Hair follicular keratinocyte (primary cell): ENCODE results near the gene ZNF534. TPM values are rescaled to one million over a fixed set of nuclear protein-coding genes. Genes with fewer than 3 reads are reported as not detected.

Experiments used
- total RNA-seq: library from RNA; depleted of rRNA; stranded (reverse); fragments of >200 nt; gene quantifications from 2 replicates; pipeline ENCODE4 v1.2.3, GENCODE V29; 2015

ZNF534 gene
- not detected in 2 replicates for total RNA-seq

DNA sequence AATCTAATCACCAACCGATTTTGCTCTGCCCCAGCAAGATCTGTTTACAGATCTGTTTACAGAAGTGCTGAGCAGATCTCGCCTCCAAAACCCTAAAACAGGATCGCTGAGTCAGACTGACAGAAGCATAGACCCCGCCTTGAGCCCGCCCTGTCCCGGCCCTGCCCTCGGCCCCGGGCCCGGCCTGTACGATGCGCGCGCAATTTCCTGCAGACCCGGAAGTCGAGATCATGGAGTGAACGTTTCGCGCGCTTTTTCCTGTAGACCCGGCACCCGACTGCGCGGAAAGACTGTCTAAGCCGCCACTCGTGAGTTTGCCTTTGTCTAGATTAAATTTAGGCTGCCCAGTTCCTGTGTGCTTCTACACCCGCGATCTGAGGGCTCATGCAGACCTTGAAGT is at the start of gene ZNF534:
TSS of gene ZNF534 (plus strand) at position 212 of the 400 bp plus-strand sequence. CDS start 2,327 bp downstream, outside the sequence.

DNA sequence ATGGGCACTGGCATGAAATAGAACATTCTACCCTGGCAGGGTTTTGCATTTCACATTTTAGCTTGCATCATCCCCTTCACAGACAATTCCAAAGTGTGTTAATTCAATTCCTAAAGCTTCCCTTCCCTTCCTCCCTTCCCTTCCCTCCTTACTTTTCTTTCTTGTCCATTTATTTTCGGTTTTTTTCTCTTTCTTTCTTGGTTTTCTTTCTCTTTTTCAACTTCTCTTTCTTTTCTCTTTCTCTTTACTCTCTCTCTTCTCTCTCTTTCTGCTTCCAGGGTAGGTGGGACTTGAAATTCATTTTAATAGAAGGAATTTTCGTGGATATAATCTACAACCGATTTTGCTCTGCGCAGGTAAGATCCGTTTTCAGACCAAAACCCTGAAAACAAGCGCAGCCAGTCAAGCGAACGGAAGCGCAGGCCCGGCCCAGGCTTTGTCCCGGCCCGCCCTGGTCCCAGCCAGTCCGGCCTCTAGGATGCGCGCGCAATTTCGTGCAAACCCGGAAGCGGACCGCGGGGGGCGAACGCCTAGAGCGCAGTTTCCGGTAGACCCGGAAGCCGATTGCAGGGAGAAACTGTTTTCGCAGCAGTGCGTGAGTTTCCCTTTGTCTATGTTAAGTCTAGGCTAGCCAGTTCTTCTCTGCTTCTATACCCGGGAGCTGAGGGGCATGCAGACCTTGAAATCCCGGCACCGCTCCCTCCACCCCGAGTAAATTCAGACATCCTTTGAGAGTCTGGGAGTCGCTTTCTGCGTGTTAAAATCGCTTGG is 31.5 kb upstream of the ZNF534 start, which contains the start of gene ZNF528:
TSS of gene ZNF528 (plus strand) at position 540 of the 771 bp plus-strand sequence. CDS start 4,165 bp downstream, outside the sequence.

DNA sequence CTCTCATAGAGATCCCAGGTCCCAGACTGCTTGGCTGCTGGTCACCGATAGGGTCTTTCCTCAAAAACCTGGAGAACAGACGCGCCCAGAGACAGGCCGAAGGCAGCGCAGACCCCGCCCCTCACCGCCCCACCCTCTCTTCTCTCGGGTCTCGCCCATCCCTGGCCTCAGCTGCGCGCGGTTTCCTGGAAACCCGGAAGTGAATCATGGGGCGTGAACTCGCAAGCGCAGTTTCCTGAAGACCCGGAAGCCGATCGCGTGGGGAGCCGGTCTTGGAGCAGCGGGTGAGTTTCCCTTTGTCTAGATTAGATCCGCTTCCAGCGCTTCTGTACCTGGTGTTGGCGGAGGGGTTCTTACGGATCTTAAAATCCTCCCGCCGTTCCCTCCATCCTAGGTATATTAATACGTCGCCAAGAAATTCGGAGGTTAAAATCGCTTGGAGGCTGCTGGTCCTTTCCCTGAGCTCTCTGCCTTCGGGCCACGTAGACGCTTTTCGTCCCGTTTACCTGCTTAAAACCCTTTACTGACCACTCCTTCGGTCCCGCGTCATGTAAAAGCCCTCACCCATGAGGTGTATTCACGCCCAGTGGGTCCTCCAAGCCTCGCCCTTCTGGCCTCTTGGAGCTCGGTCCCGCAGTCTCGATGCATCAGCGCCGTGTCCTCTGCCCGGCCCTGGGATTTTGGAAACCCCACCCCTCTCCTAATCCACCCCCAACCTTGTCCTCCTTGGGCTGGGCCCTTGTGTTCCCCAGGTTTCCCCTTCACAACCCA is 24.6 kb downstream of the ZNF534 start, which contains the start of gene ZNF578:
TSS of gene ZNF578 (plus strand) at position 230 of the 771 bp plus-strand sequence. CDS start 48,293 bp downstream, outside the sequence.

Other genes starting within 250 kb of the ZNF534 start
- 200 and 210 TPM in 2 replicates for gene PPP2R1A, start 239.1 kb upstream of the ZNF534 start, total RNA-seq
- gene ZNF766, start 159.6 kb upstream of the ZNF534 start, total RNA-seq: 3.9 and 6.4 TPM in 2 replicates
- gene ZNF480, start 132.0 kb upstream of the ZNF534 start, total RNA-seq: 3.7 and 4.3 TPM in 2 replicates
- 0.70 and 2.6 TPM in 2 replicates for gene ZNF610, start 92.9 kb upstream of the ZNF534 start, total RNA-seq
- gene ZNF880, start 59.2 kb upstream of the ZNF534 start, total RNA-seq: 15.7 and 22.9 TPM in 2 replicates
- 9.5 and 12.1 TPM in 2 replicates for gene ZNF528, start 31.3 kb upstream of the ZNF534 start, total RNA-seq
- gene ZNF578, start 24.4 kb downstream of the ZNF534 start, total RNA-seq: 1.6 and 3.3 TPM in 2 replicates
- gene ZNF808, start 98.5 kb downstream of the ZNF534 start, total RNA-seq: 5.8 and 6.3 TPM in 2 replicates
- 2.6 and 6.4 TPM in 2 replicates for gene ZNF701, start 141.1 kb downstream of the ZNF534 start, total RNA-seq
- 8.7 and 15.8 TPM in 2 replicates for gene ZNF83, start 209.2 kb downstream of the ZNF534 start, total RNA-seq